GM12878 (cell line): ENCODE results near the gene TMEM135.

Experiments used
- ATF2 ChIP-seq: IDR thresholded peaks from 2 replicates; pipeline ENCODE4 v1.6.1; 2012; ENCODE audit warnings: low read length, inconsistent platforms
- CTCF ChIP-seq, 3 experiments: IDR thresholded peaks in 2 of 3; conservative IDR thresholded peaks in 1 of 3; 2 replicates each; pipeline ENCODE4 v1.5.1; 2011; ENCODE audit warnings: low read depth in 3 of 3, low read length in 3 of 3, mild to moderate bottlenecking in 3 of 3, control low read depth in 2 of 3, moderate library complexity in 2 of 3, inconsistent platforms in 1 of 3, mixed read lengths in 1 of 3; ENCODE audit not compliant: control insufficient read depth in 2 of 3, insufficient read depth in 1 of 3; ENCODE audit errors: extremely low read depth in 1 of 3
- EGR1 ChIP-seq, 2 experiments: IDR thresholded peaks; 1 replicate in 1 of 2; 2 replicates in 1 of 2; pipeline ENCODE4 v1.6.1; 2011 to 2012; ENCODE audit warnings: low read depth in 2 of 2, low read length in 2 of 2, borderline replicate concordance in 1 of 2, mild to moderate bottlenecking in 1 of 2, moderate library complexity in 1 of 2
- POLR2A ChIP-seq: IDR thresholded peaks from 2 replicates; pipeline ENCODE4 v1.6.1; 2011; ENCODE audit warnings: low read depth, mild to moderate bottlenecking, low read length
- POLR2AphosphoS5 ChIP-seq: IDR thresholded peaks from 2 replicates; pipeline ENCODE4 v1.6.1; 2011; ENCODE audit warnings: mild to moderate bottlenecking, low read length, inconsistent platforms
- RB1 ChIP-seq: fragments of 450-650 bp; formaldehyde crosslinking; IDR thresholded peaks from 2 replicates; pipeline ENCODE4 v1.6.1; 2017; ENCODE audit warnings: mild to moderate bottlenecking, borderline replicate concordance
- RFX5 ChIP-seq: IDR thresholded peaks from 2 replicates; pipeline ENCODE4 v1.6.1; 2011; ENCODE audit warnings: low read depth, low read length, improper control_type of control experiment
- SUPT20H ChIP-seq: IDR thresholded peaks from 2 replicates; pipeline ENCODE4 v1.6.1; 2011; ENCODE audit warnings: low read depth, mild to moderate bottlenecking, low read length, moderate library complexity, borderline replicate concordance; ENCODE audit not compliant: control insufficient read depth
- SUZ12 ChIP-seq: fragments of 200-600 bp; sonication (generic); IDR thresholded peaks from one replicate; pipeline ENCODE4 v1.6.1; 2018; ENCODE audit warnings: antibody characterized with exemption, mild to moderate bottlenecking; ENCODE audit not compliant: unreplicated experiment
- YY1 ChIP-seq: IDR thresholded peaks from 2 replicates; pipeline ENCODE4 v1.6.1; 2011; ENCODE audit warnings: low read depth, mild to moderate bottlenecking, low read length
- ZNF217 ChIP-seq: fragments of 450-650 bp; IDR thresholded peaks from 2 replicates; pipeline ENCODE4 v1.6.1; 2017; ENCODE audit warnings: antibody characterized with exemption, mild to moderate bottlenecking

GRCh38 chr11:87092159-87092558, 54.4 kb downstream of the TMEM135 start:
- no peak for TF ChIP-seq CTCF (IDR thresholded peaks at IDR 0.05 in 2 of 3, conservative IDR thresholded peaks at IDR 0.05 in 1 of 3; ENCODE audit: control insufficient read depth in 2 of 3, extremely low read depth in 1 of 3, insufficient read depth in 1 of 3, low read depth in 3 of 3, low read length in 3 of 3)
- TF ChIP-seq SUPT20H = no peak
- TF ChIP-seq EGR1 (IDR thresholded peaks at IDR 0.05; ENCODE audit: borderline replicate concordance in 1 of 2, low read depth in 2 of 2, low read length in 2 of 2) = no peak
- no peak for TF ChIP-seq ZNF217
- no peak for TF ChIP-seq ATF2
- TF ChIP-seq RB1 = no peak
- TF ChIP-seq POLR2AphosphoS5 = no peak
- TF ChIP-seq POLR2A = no peak
- TF ChIP-seq RFX5 = no peak
- TF ChIP-seq SUZ12 = no peak
- TF ChIP-seq YY1 = no peak
